Measurements from ENCODE around the gene C19orf33.

Gene C19orf33

DNA sequence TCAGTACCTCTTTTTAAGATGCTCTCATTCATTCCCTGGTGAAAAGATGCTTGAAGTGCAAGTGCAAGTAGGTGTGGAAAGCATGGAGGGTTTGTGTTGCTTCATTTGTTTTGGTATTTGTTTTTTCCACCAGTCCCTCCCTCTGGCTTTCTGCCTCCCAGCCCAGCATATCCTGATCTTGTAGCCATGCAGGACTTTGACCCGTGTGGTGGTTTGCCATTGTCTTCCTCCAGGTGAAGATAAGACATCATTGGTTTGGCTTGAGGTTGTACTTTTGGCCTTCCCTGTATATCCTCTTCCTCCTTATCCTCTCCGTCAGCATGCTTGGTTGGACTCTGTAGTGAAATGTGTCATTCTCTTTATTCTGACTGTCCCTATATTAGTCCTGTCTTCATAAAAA, 30.6 kb upstream of the C19orf33 start:
- TF ChIP-seq, protein P1, sequence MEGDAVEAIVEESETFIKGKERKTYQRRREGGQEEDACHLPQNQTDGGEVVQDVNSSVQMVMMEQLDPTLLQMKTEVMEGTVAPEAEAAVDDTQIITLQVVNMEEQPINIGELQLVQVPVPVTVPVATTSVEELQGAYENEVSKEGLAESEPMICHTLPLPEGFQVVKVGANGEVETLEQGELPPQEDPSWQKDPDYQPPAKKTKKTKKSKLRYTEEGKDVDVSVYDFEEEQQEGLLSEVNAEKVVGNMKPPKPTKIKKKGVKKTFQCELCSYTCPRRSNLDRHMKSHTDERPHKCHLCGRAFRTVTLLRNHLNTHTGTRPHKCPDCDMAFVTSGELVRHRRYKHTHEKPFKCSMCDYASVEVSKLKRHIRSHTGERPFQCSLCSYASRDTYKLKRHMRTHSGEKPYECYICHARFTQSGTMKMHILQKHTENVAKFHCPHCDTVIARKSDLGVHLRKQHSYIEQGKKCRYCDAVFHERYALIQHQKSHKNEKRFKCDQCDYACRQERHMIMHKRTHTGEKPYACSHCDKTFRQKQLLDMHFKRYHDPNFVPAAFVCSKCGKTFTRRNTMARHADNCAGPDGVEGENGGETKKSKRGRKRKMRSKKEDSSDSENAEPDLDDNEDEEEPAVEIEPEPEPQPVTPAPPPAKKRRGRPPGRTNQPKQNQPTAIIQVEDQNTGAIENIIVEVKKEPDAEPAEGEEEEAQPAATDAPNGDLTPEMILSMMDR (IDR thresholded peaks at IDR 0.05; ENCODE audit: borderline replicate concordance, control extremely low read depth, extremely low read depth, insufficient read depth, missing control alignments): no peak
- DNase-seq (ENCODE audit: low spot score): no peak
- in situ Hi-C loops (cut with MboI; ENCODE audit: low sequenced_read_pairs, unreplicated experiment): no loop called here

DNA sequence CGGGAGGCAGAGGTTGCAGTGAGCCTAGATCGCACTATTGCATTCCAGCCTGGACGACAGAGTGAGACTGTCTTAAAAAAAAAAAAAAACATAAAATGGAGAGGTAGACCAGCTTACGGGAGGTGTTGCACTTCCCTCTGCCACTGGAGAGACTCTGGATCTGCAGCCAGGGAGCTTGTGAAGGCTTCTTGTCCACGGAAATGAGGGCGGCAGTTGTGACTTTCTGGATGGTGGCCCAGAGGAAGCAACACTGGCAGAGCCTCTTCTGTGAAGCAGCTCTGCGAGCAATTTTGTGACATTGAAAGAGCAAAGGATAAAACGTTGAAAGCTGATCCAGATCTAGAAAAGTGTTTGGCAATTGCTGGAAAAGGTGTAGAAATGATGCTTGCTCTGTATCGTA, 29.3 kb upstream of the C19orf33 start:
- TF ChIP-seq, protein P1 (IDR thresholded peaks at IDR 0.05; ENCODE audit: borderline replicate concordance, control extremely low read depth, extremely low read depth, insufficient read depth, missing control alignments): no peak
- no peak for DNase-seq (ENCODE audit: low spot score)
- in situ Hi-C loops (cut with MboI; ENCODE audit: low sequenced_read_pairs, unreplicated experiment): no loop called here

DNA sequence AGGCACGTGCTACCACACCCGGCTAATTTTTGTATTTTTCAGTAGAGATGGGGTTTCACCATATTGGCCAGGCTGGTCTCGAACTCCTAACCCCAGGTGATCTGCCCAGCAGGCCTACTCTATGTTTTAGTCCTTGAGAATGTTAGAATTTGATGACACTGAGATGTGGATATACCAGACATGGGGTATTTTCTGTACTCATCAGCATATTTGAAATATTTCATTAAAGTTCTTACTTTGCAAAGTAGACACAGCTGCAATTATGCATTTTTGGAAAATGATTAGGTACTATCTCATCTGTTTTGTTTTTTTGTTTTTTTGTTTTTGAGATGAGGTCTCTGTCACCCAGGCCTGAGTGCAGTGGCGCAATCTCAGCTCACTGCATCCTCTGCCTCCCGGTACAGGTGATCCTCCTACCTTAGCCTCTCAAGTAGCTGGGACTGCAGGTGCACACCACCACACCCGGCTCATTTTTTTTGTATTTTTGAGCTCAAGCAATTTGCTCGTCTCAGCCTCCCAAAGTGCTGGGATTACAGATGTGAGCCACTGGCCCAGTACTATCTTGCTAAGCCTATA, 27.0 kb upstream of the C19orf33 start:
- TF ChIP-seq, protein P1 (IDR thresholded peaks at IDR 0.05; ENCODE audit: borderline replicate concordance, control extremely low read depth, extremely low read depth, insufficient read depth, missing control alignments): no peak
- in situ Hi-C loops (cut with MboI; ENCODE audit: low sequenced_read_pairs, unreplicated experiment): no loop called here
- no peak for DNase-seq (ENCODE audit: low spot score)

DNA sequence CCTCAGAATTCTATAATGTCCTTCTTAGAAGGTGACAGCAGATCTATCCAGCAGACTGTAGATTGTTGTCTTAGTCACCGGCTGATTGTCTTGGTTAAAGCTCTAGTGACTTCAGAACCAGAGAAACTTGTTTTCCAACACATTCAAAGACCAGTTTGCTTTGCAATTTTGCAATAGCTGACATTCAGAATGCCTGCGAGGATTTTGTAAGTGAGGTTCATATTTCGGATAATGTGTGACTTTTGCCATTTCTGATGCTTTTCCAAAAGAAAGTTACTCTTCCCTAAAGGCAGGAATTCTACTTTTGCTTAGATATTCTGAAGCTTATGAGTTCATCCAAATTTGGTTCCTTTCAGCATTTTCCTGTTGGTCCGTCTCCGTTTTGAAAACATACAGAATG, 26.5 kb upstream of the C19orf33 start:
- in situ Hi-C loops (cut with MboI; ENCODE audit: low sequenced_read_pairs, unreplicated experiment): no loop called here
- TF ChIP-seq, protein P1 (IDR thresholded peaks at IDR 0.05; ENCODE audit: borderline replicate concordance, control extremely low read depth, extremely low read depth, insufficient read depth, missing control alignments): no peak
- DNase-seq (ENCODE audit: low spot score): no peak

DNA sequence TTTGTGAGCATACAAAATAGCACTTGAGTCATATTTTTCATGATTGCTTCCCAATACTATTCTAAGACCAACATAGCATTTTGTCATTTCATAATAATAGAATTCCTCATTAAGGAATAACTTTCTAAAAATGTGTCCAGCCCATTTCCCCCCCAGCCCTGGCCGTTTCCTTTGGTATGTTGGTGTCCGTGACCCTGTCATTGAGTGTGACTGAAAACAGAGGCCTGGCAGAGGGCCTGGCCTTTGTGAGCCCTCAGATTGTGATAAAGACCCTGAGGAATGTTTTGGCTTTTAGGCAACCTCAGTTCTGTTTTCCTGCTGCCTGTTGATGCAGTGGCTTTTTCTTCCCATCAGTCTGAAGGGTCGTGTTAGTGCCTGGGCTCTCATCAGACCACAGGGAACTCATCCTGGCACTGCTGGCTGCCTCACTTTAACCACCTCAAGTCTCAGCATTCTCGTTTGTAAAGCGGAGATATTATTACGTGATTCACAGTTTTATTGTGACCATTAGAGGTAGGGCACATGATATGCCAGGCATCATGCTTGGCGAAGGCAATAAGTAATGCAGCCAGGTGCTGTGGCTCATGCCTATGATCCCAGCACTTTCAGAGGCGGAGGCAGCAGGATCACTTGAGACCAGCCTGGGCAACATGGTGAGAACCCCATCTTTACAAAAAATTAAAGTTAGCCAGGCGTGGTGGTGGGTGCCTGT, 25.9 kb upstream of the C19orf33 start:
- TF ChIP-seq, protein P1 (IDR thresholded peaks at IDR 0.05; ENCODE audit: borderline replicate concordance, control extremely low read depth, extremely low read depth, insufficient read depth, missing control alignments): no peak
- no peak for DNase-seq (ENCODE audit: low spot score)
- in situ Hi-C loops (cut with MboI; ENCODE audit: low sequenced_read_pairs, unreplicated experiment): no loop called here

DNA sequence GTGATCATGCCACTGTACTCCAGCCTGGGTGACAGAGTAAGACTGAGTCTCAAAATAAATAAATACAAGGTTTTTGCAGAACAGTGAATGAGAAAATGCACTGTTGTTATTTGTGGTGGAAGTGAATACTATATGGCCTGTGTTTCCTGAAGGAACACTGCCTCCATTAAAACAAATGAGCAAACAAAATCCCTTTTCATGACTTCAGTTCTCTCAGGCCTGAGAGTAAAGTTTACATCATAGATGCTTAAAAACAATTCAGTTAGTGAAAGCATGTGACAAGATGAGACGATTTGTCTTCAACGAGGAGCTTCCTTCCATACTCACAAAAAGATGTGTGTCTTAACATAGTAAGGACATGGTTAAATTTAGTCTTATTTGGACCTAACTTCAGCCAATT, 25.3 kb upstream of the C19orf33 start:
- no peak for DNase-seq (ENCODE audit: low spot score)
- in situ Hi-C loops (cut with MboI; ENCODE audit: low sequenced_read_pairs, unreplicated experiment): no loop called here
- TF ChIP-seq, protein P1 (IDR thresholded peaks at IDR 0.05; ENCODE audit: borderline replicate concordance, control extremely low read depth, extremely low read depth, insufficient read depth, missing control alignments): no peak

Measured in GM13976 (cell line).